ENCODE measurements around the gene ZNF649. TPM values are rescaled to one million over a fixed set of nuclear protein-coding genes. Genes with fewer than 3 reads are reported as not detected.
"Not testable (repeated sequence)": the region's sequence is repeated elsewhere in the genome, so short reads cannot be mapped to it uniquely, and the experiment has no call there.

Gene ZNF649
- total RNA-seq, 4 donors from 2014 or later = 8.6 to 34.3 (median 13.2) TPM

GRCh38 chr19:51916167-51916566 lies 11.3 kb upstream of the ZNF649 start:
- no peak overlapping the region for H3K4me3 ChIP-seq (ENCODE audit: low read depth, poor library complexity, severe bottlenecking)
- WGBS, 2 donors = 80 to 84% methylated on average over 1 of the region's 1 CpG
- TF ChIP-seq POLR2A (IDR thresholded peaks at IDR 0.05) = no peak
- no peak for TF ChIP-seq CTCF (IDR thresholded peaks at IDR 0.05)
- no peak for DNase-seq (ENCODE audit: low spot score in 2 of 2)
- intact Hi-C loops (cut with DNase I; ENCODE audit: low total_unique reads) = no loop called here

DNA sequence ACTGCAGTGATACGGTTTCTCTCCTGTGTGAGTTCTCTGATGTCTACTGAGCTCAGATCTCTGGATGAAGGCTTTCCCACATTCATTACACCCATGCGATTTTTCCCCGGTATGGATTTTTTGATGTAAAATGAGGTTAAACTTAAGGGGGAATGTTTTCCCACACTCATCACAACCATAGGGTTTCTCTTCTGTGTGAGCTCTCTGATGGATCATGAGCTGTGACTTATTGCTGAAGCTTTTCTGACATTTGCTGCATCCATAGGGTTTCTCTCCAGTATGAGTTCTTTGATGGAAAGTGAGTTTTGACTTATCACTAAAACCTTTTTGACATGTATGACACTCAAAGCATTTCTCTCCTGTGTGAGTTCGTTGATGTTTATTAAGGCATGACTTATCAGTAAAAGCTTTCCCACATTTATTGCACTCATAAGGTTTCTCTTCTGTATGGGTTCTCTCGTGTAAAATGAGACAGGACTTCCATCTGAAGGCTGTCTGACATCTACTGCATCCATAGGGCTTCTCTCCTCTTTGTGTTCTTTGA lies 10.6 kb upstream of the ZNF649 start:
- DNase-seq (ENCODE audit: low spot score in 2 of 2) = no peak
- H3K4me3 ChIP-seq (ENCODE audit: low read depth, poor library complexity, severe bottlenecking) = no peak overlapping the region
- 80 to 81% methylated on average over 5 of the region's 5 CpGs for WGBS, 2 donors
- TF ChIP-seq POLR2A (IDR thresholded peaks at IDR 0.05) = no peak
- TF ChIP-seq CTCF (IDR thresholded peaks at IDR 0.05) = no peak
- intact Hi-C loops (cut with DNase I; ENCODE audit: low total_unique reads) = no loop called here

DNA sequence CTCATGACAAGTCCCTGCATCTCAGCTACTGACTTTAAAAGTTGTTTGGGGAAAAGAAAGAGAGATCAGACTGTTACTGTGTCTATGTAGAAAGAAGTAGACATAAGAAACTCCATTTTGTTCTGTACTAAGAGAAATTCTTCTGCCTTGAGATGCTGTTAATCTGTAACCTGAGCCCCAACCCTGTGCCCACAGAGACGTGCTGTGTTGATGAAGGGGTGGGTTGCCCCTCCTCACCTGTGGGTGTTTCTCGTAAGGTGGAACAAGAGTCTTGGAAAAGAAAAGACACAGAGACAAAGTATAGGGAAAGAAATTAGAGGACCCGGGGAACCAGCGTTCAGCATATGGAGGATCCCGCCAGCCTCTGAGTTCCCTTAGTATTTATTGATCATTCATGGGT lies 3.2 kb upstream of the ZNF649 start:
- H3K4me3 ChIP-seq (ENCODE audit: low read depth, poor library complexity, severe bottlenecking); intact Hi-C loops (cut with DNase I; ENCODE audit: low total_unique reads); DNase-seq (ENCODE audit: low spot score in 2 of 2): not testable (repeated sequence)
- WGBS, 2 donors = 28 to 32% methylated on average over 5 of the region's 5 CpGs

DNA sequence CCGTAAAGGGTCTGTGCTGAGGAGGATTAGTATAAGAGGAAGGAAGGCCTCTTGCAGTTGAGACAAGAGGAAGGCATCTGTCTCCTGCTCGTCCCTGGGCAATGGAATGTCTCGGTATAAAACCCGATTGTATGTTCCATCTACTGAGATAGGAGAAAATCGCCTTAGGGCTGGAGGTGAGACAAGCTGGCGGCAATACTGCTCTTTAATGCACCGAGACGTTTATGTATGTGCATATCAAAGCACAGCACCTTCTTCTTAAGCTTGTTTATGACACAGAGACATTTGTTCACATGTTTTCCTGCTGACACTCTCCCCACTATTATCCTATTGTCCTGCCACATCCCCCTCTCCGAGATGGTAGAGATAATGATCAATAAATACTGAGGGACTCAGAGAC lies 1.3 kb upstream of the ZNF649 start:
- intact Hi-C loops (cut with DNase I; ENCODE audit: low total_unique reads); DNase-seq (ENCODE audit: low spot score in 2 of 2); H3K4me3 ChIP-seq (ENCODE audit: low read depth, poor library complexity, severe bottlenecking): not testable (repeated sequence)
- WGBS, 2 donors = 45 to 46% methylated on average over 9 of the region's 9 CpGs

GRCh38 chr19:51905639-51906038 lies 822 bp upstream of the ZNF649 start:
- DNase-seq (ENCODE audit: low spot score in 2 of 2); H3K4me3 ChIP-seq (ENCODE audit: low read depth, poor library complexity, severe bottlenecking); intact Hi-C loops (cut with DNase I; ENCODE audit: low total_unique reads): not testable (repeated sequence)
- WGBS, 2 donors = 85 to 88% methylated on average over 3 of the region's 3 CpGs

DNA sequence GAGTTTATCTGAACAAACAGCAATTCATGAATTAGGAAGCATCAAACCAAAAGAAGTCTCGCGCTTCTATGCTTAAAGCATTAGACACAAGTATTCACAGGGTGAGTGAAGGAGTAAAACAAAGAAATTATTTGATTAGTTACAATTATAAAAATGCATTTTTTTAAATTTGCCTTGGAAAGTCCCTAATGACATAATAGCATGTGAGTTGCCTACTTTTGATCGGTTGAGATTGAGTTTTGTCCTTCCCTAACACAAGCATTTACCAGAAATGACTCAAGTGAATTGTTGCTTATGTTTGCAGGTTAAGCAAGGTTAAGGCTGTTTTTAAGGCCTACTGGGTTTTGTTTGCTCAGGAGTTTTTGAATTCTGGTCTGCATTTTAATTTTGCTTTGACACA lies 389 bp upstream of the ZNF649 start:
- intact Hi-C loops (cut with DNase I; ENCODE audit: low total_unique reads) = no loop called here

DNA sequence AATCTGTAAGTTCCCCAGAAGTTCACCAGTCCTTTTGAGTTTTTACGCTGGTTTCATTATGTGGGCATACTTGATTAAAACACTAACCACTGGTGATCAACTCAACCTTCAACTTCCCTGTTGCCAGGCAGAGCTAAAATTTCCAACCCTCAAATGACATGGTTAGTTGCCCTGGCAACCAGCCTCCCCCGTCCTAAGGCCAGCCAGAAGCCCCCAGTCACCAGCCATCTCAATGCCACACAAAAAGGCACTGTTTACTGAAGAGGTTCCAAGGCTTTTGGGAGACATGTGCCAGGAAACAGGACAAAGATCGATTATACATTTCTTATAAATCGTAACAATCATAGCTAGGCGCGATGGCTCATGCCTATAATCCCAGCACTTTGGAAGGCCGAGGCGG lies 1.6 kb downstream of the ZNF649 start:
- 77 to 89% methylated on average over 8 of the region's 8 CpGs for WGBS, 2 donors
- no peak overlapping the region for H3K4me3 ChIP-seq (ENCODE audit: low read depth, poor library complexity, severe bottlenecking)
- TF ChIP-seq CTCF (IDR thresholded peaks at IDR 0.05) = no peak
- no peak for TF ChIP-seq POLR2A (IDR thresholded peaks at IDR 0.05)
- DNase-seq (ENCODE audit: low spot score in 2 of 2) = no peak
- intact Hi-C loops (cut with DNase I; ENCODE audit: low total_unique reads) = no loop called here

More for the DNA sequence above, 389 bp upstream of the ZNF649 start:
- WGBS, 2 donors = 26 to 36% methylated on average over 3 of the region's 3 CpGs
- TF ChIP-seq POLR2A (IDR thresholded peaks at IDR 0.05) (no peak), CTCF (IDR thresholded peaks at IDR 0.05) (no peak)
- no peak for DNase-seq (ENCODE audit: low spot score in 2 of 2)
- no peak overlapping the region for H3K4me3 ChIP-seq (ENCODE audit: low read depth, poor library complexity, severe bottlenecking)

Data from lower leg skin (tissue), 4 donors.